SW 1271 (cell line): ENCODE results near the gene ALOXE3.
"Not testable (repeated sequence)": the region's sequence is repeated elsewhere in the genome, so short reads cannot be mapped to it uniquely, and the experiment has no call there.

Source experiments
- DNase-seq, 2 experiments: peaks; one replicate each; lab custom pipeline; 2025; lab: John Stamatoyannopoulos, UW

ALOXE3 gene

DNA sequence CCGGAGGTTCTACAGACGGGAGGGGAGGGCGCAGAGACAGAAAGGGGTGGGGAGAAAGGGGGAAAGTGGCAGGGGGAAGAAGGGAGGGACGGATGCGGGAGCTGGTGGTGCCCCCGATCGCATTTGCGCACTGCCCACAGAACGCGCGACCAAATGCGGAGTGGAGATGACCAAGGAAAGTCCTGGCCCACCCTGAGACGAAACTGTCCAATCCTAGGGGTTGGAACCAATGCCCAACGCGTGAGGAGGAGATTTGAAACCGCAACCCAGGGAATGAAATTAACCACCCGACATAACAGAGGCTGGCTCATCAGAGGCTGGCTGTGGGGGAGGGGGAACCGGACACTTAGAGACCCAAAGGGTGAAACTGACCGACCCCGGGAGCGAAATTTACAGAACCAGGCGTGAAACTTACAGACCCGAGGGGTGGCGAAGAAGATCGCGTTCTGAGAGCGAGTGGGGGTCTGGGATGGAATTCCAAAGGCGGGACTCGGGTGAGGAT is 4.2 kb upstream of the ALOXE3 start:
- DNase-seq: peak; percentile 57 to 77

DNA sequence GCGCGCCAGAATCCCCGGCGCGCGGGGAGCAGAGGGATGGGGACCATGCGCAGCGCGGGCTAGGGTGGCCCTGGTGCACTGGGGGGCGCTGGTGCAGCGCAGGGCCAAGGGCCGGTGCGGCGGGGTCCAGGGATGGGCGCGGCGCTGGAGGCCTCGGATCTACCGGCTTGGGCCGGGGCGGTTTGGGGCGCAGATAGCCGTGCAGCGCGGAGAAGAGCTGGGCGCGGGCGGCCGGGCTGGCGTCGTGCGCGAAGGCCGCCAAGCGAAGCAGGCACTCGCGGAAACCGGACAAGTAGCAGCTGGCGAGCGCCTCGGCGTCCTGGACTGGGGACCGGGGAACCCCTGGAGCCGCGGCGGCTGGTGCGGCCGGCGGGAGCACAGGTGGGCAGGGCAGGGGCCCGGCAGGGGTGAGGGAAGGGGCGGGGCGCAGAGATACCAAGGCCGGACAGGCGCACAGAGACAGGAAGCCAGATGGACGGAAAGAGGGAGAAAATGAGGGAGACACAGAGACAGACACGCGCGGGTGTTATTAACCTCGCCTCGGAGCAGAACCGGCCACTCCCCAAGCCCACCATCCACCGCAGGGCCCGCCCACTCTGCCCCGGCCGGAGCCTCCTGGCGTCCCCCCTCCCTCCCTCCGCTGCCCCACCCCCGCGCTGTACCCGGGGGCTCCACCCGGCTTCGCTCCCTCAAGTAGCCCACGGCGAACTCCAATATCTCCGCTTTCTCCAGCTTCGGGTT is 3.5 kb upstream of the ALOXE3 start:
- DNase-seq: peak; percentile 56 to 78

DNA sequence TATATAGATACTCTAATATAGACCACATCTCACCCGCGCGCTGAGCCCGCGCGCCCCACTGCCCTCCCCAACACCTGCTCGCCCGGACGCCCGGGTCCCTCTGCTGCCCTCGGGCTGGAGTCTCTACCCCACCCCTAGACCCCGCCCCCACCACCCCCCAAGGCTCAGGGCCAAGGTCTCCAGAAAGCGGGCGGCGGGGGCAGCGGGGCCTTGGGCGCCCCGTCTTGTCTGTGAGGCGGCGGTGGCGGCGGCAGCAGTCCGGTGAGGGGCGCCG is 3.0 kb upstream of the ALOXE3 start:
- no peak for DNase-seq

DNA sequence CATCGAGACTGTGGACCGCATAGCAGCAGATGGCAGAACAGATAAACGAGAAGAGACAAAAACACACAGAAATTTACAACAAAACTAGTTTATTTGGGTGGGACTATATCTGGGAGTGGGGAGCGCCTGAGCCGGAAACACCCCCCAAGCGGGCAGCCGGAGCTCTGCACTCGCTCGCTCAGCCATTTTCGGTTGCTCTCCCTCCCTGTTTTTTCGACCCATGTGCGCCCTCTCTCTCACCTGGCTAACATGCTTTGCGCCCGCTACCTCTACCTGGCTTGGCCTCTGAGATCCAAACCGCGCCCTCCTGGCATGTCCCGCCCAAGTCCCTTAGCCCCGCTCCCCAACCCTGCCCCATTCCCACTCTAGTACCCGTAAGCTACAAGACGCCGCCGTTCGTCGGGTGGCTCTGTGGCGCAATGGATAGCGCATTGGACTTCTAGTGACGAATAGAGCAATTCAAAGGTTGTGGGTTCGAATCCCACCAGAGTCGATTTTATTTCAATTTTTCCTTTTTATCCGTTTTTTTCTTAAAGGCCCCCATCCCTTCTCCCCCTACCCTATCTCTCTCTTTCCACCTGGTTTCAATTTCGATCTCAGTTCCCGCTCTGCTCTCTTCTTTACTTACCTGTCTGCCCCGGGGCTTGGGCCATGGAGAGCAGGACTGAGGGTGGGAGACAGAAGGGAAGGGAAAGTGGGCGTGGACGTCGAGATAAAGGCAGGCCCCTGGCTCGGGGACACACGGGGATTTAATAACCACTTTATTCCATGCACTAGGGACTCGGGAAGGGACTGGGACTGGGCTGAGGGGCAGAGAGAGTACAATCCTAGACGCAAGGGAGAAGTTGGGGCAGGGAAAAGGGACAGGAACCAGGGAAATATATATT is 2.4 kb upstream of the ALOXE3 start:
- peak; percentile 74 to 87 for DNase-seq

DNA sequence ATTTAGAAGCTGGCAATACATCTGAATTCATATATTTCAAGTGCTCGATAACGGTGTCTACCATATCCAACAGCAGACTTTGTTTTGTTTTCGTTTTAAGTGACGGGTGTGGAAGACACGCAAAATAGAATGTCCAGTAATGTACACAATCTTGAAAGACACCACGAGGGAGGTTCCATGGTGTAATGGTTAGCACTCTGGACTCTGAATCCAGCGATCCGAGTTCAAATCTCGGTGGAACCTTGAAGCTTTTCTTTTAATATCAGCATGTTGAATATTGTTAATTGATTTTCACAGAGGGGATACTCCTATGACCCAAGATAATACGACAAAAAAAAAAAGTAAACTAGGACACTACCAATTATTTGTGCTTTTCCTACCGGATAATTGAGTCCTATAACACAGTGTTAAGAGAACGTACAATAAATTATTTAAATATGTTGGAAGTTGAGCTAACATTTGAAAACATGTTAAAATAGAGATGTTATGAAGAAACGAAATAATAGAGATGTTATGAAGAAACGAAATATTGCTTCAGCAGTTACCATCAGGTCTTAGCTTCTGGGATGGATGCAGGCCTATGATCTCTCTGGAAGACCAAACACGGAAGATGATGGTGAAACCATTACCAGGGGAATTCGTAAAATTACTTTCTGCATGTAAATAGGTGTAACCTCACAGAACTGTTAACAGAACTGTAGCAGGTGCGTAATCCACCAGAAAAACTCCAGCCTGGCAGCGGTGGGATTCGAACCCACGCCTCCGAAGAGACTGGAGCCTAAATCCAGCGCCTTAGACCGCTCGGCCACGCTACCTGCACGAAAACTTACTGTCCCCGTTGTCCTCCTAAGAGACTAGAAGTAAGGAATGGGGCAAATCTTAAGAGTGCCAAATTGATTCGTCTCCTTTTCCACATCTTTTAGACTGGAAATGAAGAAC is 1.5 kb upstream of the ALOXE3 start:
- peak; percentile 90 to 93 for DNase-seq

DNA sequence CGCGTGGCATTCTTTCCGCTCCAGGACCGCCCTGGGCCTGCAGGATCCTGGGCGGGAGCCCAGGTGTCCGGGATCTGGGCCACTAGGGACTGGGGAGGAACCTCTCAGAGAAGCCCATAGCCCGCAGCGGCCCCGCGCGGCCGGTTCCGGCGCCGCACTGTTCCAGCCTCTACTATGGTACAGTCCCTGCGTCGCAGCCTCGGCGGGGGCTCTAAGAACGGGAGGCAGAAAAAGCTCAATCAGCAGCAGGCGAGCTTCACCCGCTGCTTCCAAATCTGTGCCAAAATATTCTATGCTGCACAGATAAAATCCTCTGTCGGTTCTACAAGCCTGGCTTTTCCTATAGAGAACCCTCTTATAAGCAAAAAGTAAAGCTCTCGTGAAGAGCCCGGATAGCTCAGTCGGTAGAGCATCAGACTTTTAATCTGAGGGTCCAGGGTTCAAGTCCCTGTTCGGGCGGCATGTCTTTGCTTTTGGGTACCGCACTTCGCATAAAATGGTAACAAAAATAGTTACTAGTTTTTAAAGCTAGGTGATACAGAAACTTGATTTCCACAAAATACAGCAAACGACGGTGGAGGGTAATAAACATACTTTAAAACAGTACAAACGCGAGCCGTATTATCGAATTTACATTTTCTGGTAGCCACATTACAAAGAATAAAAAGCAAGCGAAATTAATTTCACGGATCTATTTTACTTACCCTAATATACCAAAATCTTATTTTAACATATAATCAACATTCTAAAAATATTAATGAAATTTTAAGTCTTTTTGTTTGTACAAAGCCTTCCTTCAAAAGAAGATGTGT is 661 bp upstream of the ALOXE3 start:
- DNase-seq: peak; percentile 39 to 92

DNA sequence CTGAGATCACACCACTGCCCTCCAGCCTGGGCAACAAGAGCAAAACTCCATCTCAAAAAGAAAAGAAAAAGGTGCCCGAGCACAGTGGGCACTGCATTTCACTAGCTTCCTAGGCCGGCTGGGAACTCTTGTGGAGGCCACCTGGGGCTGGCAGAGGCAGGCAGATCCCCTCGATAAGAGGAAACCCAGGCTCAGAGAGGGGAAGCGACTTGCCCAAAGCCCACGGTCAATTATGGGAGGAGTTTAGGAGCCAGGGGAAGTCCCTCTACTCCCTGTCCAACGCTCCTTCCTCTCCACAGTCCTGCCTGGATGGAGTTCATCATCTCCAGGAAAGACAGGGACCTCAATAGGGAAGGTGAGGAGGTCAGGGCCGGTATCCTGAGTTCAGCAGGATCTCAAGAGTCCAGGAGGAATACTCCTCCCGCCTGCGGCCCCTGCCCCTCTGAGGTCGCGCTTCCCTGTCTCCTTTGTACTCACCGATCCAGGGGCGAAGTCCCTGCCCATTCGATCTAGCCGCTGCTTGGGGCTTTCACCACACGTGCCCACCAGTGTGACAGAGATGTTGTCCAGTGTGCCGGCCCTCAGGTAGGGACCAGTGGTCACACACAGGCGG is 841 bp downstream of the ALOXE3 start:
- no peak for DNase-seq

DNA sequence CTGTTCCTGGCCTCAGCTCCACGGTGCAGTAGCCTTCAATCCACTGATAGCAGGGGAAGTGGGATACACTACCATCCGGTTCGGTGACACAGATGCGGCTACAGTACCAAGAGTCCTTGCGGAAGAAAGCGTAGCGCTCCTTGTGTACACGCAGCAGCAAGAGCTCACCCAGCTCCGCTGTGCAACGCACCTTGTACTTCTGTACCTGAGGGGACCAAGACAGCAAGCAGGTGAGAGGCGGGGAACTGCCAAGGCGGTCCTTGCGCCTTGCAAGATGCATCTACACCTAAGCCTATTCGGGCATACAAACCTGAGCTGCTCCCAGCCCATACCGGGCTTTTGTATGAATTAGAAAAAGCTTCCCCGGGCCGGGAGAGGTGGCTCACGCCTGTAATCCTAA is 1.5 kb downstream of the ALOXE3 start:
- no peak for DNase-seq

DNA sequence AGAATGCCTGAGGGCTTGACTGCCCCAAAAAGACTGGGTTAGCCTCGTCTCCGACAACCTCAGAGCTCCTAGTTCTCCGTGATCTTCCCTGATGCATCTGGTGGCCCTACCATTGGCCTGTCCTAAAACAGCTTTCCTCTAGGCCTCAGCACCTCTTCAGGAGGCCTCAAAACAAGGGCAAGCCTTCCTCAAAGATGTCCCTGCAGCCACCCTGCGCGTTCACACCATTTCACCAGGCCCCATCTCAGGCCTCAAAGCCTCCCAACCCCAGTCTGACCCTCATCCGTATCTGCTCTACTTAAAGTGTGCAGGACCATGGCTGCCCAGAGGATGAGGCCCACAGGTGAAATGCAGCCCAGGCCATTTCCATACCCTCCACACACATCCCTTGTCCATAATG is 7.4 kb downstream of the ALOXE3 start:
- no peak for DNase-seq

DNA sequence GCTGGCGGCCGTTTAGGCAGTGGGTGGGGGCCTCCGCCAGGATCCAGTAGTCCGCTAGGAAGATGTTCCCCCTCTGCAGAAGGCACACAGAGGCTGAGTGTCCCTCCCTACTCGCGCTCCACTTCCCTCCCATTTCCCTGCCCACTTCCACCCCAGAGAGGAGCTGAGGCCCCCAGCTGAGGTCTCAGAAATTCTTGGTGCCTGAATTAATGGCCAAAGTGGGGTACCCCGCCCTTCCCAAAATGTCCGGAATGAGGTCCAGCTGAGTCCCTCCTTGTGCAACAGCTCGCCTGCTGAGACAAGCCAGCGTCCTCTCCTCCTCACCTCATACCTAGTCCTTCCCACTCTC is 7.9 kb downstream of the ALOXE3 start:
- DNase-seq: no peak

DNA sequence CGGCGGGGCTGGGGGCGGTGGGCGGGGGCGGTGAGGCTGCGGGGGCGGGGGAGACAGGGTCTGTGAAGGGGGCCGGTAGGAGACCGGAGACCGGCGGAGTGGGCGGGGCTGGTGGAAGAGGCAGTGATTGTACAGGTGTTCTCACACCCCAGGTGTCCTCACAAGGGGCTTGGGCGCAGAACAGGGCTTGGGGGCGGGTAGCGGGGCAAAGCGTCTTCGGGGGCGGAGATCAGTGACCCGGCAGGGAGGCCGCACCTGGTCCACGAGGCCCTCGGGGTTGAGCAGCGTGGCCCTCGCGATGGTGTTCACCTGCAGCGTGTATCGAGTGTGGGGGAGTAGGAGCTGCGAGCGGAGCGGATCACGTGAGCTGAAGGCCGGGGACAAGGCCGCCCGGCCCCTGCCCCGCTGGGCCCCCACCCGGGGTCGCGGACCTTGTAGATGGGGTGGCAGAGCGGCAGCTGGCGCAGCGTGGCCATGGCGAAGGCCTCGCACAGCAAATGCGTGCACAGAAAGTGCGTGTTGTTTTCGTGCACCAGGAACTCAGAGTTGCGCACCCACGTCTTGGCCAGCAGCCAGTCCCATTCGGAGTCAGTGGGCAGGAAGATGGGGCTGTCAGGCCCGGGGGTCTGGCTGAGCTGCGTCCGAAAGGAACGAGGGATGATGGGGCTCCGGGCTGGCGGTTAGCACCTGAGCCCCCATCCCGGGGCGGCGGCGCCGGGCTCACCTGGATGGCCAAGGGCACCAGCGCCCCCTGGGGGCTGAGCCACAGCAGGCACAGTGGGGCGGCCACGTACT is 8.5 kb downstream of the ALOXE3 start:
- DNase-seq: no peak

DNA sequence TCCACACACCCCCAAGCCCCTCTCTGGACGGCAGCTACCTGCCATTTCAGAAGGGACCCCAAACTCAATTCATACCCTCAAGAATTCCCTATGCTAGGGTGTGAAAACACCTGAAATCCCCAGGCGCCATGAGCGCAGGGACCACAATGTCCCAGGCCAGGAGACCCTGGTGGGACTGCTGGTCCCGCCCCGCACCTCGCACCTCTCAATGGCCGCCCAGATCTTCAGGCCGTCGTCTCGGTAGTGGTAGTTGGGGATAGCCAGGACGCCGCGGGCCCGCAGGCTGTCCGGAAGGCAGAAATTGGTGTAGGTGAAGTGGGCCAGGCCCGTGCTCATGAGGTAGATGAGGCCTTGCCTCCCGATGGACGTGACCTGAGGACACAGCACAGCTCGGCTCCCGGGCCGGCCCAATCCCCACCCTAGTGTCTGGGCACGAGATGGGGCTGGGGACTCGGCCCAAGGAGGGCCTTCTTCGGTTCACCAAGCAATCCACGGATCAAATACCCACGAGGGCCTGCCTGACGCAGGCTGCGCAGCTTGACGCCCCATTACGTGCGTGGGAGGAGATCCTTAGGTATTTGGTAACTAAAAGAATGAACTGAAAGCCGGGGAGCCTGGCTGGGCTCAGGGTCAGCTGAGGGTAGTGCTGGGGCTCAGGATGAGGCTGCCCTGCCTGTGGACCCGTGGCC is 9.2 kb downstream of the ALOXE3 start:
- no peak for DNase-seq

DNA sequence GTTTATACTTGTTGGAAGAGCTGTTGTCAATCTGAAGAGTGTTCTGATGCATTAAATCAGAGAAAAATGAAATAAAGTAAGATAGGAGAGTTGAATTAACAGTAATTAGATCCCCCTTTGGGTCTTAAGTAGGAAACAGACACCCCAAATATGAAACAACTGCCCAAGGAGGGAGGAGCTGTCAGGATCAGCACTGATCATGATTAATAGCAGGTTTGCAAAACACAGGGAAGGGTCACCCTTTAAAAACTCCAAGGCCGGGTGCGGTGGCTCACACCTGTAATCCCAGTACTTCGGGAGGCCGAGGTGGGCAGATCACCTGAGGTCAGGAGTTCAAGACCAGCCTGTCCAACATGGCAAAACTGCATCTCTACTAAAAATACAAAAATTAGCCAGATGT is 11.3 kb downstream of the ALOXE3 start:
- not testable (repeated sequence) for DNase-seq

DNA sequence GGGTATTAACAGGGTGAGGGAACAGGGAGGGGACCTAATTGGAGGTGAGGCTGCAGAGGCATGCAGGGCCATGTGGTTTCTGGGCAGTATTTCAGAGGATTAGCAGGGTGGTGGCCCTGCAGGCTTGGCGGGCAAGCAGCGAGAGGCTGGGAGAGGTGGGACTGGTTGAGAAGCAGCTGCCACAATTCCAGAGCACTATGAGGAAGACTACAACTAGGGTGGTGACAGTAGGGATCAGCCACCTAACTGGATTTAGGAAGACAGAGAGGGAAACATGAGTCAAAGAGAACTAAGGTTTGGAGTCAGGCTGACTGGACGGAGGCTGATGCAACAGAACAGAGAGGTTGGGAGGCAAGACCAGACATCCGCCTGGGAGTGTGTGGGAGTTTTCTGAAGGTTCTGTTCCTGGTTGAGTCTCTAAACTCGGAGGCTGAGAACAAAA is 12.3 kb downstream of the ALOXE3 start:
- DNase-seq: no peak

DNA sequence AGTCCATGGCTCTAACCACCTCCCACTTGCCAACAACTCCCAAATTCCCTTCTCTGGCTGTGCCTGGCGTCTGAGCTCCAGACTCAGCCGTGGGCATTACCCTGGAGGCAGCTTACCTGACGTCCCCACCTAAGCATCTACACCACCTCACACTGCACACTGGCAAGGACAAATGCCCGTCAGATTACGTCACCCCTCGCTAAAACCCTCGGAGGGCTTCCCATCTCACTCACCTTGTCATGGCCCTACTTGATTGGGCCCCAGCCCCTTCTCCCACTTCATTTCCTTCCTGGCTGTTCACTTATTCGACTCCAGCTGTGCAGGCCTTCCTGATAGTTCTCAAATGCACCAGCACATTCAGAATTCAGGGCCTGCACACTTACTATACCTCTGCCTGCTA is 13.4 kb downstream of the ALOXE3 start:
- DNase-seq: no peak

DNA sequence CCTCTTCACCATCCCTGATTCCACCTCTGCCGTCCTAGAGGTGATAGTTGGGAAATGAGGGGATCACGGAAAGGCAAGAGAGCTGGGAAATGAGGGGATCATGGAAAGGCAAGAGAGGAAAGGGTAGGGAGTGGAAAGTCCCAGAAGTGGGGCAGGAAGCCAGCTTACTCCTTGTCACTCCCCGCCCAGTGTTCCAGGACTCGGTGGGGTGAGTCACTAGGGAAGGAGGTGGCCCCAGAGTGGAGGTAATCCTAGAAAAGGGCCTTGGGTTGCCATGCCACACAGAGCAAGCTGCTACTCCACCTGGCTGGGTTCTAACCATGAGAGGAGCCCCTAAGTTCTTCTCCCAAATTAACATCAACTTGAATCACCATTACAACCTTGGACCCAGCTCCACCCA is 14.8 kb downstream of the ALOXE3 start:
- no peak for DNase-seq

DNA sequence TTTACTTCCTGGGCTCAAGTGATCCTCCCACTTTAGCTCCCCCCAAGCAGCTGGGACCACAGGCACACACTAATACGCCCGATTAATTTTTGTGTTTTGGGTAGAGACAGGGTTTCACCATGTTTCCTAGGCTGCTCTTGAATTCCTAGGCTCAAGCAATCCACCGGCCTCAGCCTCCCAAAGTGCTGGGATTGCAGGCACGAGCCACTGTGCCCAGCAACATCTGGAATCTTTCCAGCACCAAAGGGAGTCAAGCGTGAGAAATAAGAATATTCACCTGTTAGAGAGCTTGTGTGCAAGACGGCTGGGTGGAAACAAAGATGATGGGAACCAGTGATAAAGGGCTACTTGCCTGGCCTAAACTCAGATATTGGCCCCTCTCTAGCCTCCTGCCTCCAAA is 16.6 kb downstream of the ALOXE3 start:
- no peak for DNase-seq

DNA sequence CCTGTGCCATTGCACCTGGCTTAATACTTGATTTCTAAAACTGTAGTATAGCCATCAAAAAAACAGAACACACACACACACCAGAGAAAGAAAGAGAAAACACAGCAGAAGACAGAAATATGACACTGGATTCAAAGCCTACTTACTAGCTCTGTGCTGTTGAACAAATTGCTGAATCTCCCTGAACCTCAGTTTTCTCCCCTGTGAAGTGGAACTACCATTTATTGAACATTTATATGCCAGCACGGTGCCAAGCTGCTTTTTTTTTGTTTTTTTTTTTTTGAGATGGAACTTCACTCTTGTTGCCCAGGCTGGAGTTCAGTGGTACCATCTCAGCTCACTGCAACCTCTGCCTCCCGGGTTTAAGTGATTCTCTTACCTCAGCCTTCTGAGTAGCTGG is 17.6 kb downstream of the ALOXE3 start:
- no peak for DNase-seq

DNA sequence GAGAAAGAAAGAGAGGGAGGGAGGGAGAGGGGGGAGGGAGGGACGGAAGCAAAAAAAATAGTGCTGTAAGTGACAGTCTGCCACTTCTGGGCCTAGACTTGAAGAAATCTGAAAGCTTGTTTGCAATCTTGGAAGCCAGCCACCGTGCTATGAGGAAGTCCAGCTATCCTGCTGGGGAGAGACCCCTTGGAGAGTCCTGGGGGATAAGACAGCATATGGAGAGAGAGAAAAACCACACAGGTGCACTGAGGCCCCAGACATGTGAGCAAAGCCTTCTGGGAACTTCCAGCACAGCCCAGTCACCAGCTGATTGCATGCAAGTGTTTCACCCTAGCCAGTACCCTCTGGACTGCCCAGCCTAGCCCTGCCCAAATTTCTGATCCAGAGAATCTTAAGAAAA is 18.2 kb downstream of the ALOXE3 start:
- no peak for DNase-seq

DNA sequence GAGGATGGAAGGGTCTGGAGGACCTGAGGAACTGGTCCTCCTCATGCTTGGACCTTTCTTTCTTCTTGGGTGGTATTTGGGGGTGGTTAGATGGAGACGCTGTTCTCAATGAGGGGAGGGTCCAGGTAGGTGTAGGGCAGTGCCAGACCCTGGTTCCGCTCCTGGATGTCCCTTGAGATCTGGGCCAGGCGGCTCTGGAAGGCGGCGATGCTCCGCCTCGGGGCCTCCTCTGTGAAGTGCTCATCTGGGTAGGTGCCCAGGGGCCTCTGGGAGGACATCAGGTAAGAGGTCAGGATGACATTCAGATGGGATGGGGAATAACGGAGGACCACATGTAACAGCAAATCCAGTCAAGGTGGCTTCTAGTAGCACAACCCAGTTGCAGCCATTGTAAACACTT is 21.8 kb downstream of the ALOXE3 start:
- no peak for DNase-seq
